Neural cell (in vitro differentiated cells): ENCODE data around the gene TNS1.

Source experiments
- CTCF ChIP-seq: fragments of 450-650 bp; IDR thresholded peaks from 2 replicates; pipeline ENCODE4 v1.5.1; 2014; ENCODE audit warnings: antibody characterized with exemption, mild to moderate bottlenecking, moderate library complexity; ENCODE audit not compliant: poor library complexity, severe bottlenecking
- EP300 ChIP-seq: fragments of 450-650 bp; conservative IDR thresholded peaks from 2 replicates; pipeline ENCODE4 v1.6.1; 2014; ENCODE audit warnings: antibody characterized with exemption, mild to moderate bottlenecking, moderate library complexity; ENCODE audit not compliant: poor library complexity, severe bottlenecking
- EZH2 ChIP-seq: fragments of 200-600, 300-800 bp; shearing (Covaris generic), sonication (generic); IDR thresholded peaks from 2 replicates; pipeline ENCODE4 v1.6.1; 2014; ENCODE audit warnings: antibody characterized with exemption, low read length, borderline replicate concordance, mild to moderate bottlenecking; ENCODE audit not compliant: insufficient read depth, poor library complexity, severe bottlenecking
- POLR2AphosphoS5 ChIP-seq: IDR thresholded peaks from 2 replicates; pipeline ENCODE4 v1.6.1; 2012
- RAD21 ChIP-seq: fragments of 450-650 bp; conservative IDR thresholded peaks from 2 replicates; pipeline ENCODE4 v1.6.1; 2014; ENCODE audit warnings: antibody characterized with exemption, mild to moderate bottlenecking, moderate library complexity
- REST ChIP-seq: IDR thresholded peaks from 2 replicates; pipeline ENCODE4 v1.6.1; 2012; ENCODE audit warnings: borderline replicate concordance

DNA sequence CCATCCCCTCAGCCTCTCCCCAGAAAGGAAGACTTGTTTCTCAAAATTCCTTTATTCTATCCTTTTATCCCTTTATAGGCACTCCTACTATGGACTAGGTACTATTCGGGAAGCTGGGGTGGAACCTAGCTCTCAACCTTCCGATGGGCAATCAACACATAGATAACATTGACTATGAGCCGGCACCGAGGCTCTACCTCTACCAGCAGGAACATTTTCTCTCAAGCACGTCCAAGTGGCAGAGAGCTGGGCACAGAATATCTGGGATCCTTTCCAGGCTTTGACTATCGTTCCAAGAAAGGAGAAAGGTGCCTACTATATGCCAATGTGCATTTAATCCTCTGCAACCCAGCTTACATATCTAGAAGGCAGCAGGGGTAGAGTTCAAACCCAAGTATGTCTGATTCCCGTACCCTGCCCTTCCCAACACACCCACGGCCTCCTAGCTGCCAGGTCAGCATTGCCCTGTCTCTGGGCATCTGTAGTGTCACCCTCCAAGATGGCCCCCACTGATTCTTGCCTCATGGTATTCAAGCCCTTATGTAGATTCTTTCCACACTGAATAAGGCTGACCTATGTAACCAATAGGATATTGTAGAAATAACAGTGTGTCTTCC is 28.3 kb downstream of the TNS1 start:
- TF ChIP-seq CTCF (no peak), RAD21 (no peak), REST (no peak), EZH2 (no peak), POLR2AphosphoS5 (no peak), EP300 (no peak)
